Measurements from ENCODE around the gene GALNS. TPM values are rescaled to one million over a fixed set of nuclear protein-coding genes. Genes with fewer than 3 reads are reported as not detected.

Gene GALNS
- total RNA-seq, 3 donors from 2014 or later, result 16.2 to 29.5 (median 17.9) TPM

DNA sequence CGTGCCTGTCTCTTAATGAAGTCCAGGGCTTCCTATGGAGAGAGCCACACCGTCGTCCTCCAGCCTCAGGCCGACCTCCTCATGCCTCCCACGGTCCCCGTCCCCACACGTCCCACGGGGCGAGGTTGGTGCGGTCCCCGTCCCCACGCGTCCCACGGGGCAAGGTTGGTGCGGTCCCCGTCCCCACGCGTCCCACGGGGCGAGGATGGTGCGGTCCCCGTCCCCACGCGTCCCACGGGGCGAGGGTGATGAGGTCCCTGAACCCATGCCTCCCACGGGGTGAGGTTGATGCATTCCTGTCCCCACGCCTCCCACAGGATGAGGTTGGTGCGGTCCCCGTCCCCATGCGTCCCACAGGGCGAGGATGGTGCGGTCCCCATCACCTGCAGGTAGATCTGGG is 20.9 kb downstream of the GALNS start:
- DNase-seq (ENCODE audit: low spot score in 2 of 2), result no peak
- no peaks in the 10 kb centered on the region for H3K4me1 ChIP-seq
- no peak overlapping the region for H3K27ac ChIP-seq
- H3K36me3 ChIP-seq, result peaks cover 5% of the 10 kb centered on the region
- intact Hi-C loops (cut with DNase I; ENCODE audit: low total_unique reads), result no loop called here
- no peaks in the 10 kb centered on the region for H3K9me3 ChIP-seq
- H3K4me3 ChIP-seq, result no peak overlapping the region
- no peaks in the 10 kb centered on the region for H3K27me3 ChIP-seq
- TF ChIP-seq POLR2AphosphoS5 (IDR thresholded peaks at IDR 0.05) (no peak), POLR2A (IDR thresholded peaks at IDR 0.05) (no peak)
- TF ChIP-seq, protein P1, sequence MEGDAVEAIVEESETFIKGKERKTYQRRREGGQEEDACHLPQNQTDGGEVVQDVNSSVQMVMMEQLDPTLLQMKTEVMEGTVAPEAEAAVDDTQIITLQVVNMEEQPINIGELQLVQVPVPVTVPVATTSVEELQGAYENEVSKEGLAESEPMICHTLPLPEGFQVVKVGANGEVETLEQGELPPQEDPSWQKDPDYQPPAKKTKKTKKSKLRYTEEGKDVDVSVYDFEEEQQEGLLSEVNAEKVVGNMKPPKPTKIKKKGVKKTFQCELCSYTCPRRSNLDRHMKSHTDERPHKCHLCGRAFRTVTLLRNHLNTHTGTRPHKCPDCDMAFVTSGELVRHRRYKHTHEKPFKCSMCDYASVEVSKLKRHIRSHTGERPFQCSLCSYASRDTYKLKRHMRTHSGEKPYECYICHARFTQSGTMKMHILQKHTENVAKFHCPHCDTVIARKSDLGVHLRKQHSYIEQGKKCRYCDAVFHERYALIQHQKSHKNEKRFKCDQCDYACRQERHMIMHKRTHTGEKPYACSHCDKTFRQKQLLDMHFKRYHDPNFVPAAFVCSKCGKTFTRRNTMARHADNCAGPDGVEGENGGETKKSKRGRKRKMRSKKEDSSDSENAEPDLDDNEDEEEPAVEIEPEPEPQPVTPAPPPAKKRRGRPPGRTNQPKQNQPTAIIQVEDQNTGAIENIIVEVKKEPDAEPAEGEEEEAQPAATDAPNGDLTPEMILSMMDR (IDR thresholded peaks at IDR 0.05), result no peak

DNA sequence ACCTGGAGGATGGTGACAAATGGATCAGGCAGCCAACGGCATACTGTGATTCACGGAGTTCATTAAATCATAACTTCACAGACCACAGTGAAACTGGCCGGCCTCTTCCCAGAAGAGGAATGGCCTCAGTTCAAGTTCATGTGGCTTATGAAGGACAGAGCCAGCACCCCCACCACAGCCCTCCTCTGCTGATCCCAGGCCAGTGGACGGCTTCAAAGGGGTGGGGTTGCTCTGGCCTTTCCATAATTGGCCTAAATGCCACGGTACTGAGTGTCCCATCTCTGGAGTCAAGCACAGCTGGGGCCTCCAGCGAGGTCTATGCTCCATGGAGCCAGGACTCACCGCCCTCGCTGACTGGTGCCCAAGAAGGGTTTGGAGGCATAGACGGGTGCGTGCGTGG is 21.4 kb downstream of the GALNS start:
- Histone ChIP-seq H3K27me3 (no peaks in the 10 kb centered on the region), H3K4me3 (no peak overlapping the region), H3K36me3 (peaks cover 5% of the 10 kb centered on the region), H3K4me1 (no peaks in the 10 kb centered on the region), H3K27ac (no peak overlapping the region), H3K9me3 (no peaks in the 10 kb centered on the region)
- TF ChIP-seq, protein P1 (IDR thresholded peaks at IDR 0.05), result no peak
- TF ChIP-seq POLR2AphosphoS5 (IDR thresholded peaks at IDR 0.05) (no peak), POLR2A (IDR thresholded peaks at IDR 0.05) (no peak)
- intact Hi-C loops (cut with DNase I; ENCODE audit: low total_unique reads), result no loop called here
- no peak for DNase-seq (ENCODE audit: low spot score in 2 of 2)

- peaks cover 5% of the 10 kb centered on the region for H3K36me3 ChIP-seq
- intact Hi-C loops (cut with DNase I; ENCODE audit: low total_unique reads), result no loop called here
- H3K27ac ChIP-seq, result no peak overlapping the region
- TF ChIP-seq, protein P1 (IDR thresholded peaks at IDR 0.05), result no peak
- TF ChIP-seq POLR2AphosphoS5 (IDR thresholded peaks at IDR 0.05) (no peak), POLR2A (IDR thresholded peaks at IDR 0.05) (no peak)
- H3K9me3 ChIP-seq, result no peaks in the 10 kb centered on the region
- H3K27me3 ChIP-seq, result no peaks in the 10 kb centered on the region
- no peak overlapping the region for H3K4me3 ChIP-seq
- no peaks in the 10 kb centered on the region for H3K4me1 ChIP-seq
- DNase-seq (ENCODE audit: low spot score in 2 of 2), result no peak
Measured at GRCh38 chr16:88834670-88835069, 22.1 kb downstream of the GALNS start.

DNA sequence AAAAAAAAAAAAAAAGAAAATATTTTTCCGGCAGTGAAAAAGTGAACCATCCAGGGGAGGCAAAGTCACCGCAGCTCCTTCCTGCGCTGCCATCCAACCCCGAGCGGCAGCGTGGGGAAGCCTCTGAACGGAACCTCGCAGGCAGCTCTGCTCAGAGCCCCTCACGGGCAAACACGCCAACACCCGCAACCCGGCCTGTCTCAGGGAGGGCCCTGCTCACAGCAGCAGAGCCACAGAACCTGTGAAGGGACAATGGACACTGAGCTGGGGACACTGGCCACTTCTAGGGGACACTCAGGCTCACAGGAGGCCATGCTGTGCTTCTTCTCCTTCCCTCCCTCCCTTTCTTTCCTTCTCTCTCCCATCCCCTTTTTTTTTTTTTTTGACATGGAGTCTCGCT is 23.7 kb downstream of the GALNS start:
- TF ChIP-seq, protein P1 (IDR thresholded peaks at IDR 0.05), result no peak
- TF ChIP-seq POLR2A (IDR thresholded peaks at IDR 0.05), result no peak
- H3K9me3 ChIP-seq, result no peaks in the 10 kb centered on the region
- H3K27ac ChIP-seq, result no peak overlapping the region
- intact Hi-C loops (cut with DNase I; ENCODE audit: low total_unique reads), result no loop called here
- H3K4me3 ChIP-seq, result no peak overlapping the region
- H3K27me3 ChIP-seq, result no peaks in the 10 kb centered on the region
- no peak for DNase-seq (ENCODE audit: low spot score in 2 of 2)
- H3K36me3 ChIP-seq, result no peaks in the 10 kb centered on the region
- H3K4me1 ChIP-seq, result no peaks in the 10 kb centered on the region

DNA sequence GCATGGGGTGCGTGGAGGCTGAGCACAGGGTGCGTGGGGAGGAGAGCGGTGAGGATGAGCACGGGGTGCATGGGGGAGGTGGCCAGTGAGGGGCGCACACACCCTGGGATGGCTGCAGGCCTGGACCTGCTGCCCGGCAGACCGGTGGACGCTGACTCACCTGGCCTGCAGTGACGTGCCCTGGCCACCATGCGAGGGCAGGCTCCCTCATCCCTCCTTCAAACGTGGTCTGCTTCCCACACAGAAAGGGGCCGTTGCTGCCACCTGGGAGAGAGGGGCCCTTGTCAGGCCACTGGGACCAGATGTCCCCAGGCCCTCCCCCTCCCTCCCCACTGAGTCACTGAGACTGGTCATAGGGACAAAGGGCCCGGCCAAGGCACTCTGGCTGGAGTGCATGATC is 24.9 kb downstream of the GALNS start:
- TF ChIP-seq POLR2AphosphoS5 (IDR thresholded peaks at IDR 0.05), result no peak
- TF ChIP-seq POLR2A (IDR thresholded peaks at IDR 0.05), result no peak
- TF ChIP-seq, protein P1 (IDR thresholded peaks at IDR 0.05), result no peak
- H3K27ac ChIP-seq, result no peak overlapping the region
- no peaks in the 10 kb centered on the region for H3K27me3 ChIP-seq
- no peaks in the 10 kb centered on the region for H3K36me3 ChIP-seq
- no peak for DNase-seq (ENCODE audit: low spot score in 2 of 2)
- no peaks in the 10 kb centered on the region for H3K9me3 ChIP-seq
- intact Hi-C loops (cut with DNase I; ENCODE audit: low total_unique reads), result no loop called here
- H3K4me1 ChIP-seq, result no peaks in the 10 kb centered on the region
- H3K4me3 ChIP-seq, result no peak overlapping the region
